Mesenteric fat pad (tissue), 1 donor: ENCODE measurements around the gene PTPRN2. TPM values are rescaled to one million over a fixed set of nuclear protein-coding genes. Genes with fewer than 3 reads are reported as not detected.

ENCODE experiments used
- DNase-seq: peaks from one replicate; pipeline ENCODE4 v3.0.0-alpha.2; 2020; ENCODE audit warnings: low spot score
- total RNA-seq: library from RNA; stranded (reverse); fragmentation: NEBNext Ultra II Directional; extraction: Animal tissue kit (Norgen Biotek cat#: 25700); gene quantifications from one replicate; pipeline ENCODE4 v1.2.1, GENCODE V29; 2021
- donor health status: DM: yes; HTN: yes; CAD: no.

PTPRN2 gene
- total RNA-seq, 1 donor from 2014 or later = 2.6 TPM

DNA sequence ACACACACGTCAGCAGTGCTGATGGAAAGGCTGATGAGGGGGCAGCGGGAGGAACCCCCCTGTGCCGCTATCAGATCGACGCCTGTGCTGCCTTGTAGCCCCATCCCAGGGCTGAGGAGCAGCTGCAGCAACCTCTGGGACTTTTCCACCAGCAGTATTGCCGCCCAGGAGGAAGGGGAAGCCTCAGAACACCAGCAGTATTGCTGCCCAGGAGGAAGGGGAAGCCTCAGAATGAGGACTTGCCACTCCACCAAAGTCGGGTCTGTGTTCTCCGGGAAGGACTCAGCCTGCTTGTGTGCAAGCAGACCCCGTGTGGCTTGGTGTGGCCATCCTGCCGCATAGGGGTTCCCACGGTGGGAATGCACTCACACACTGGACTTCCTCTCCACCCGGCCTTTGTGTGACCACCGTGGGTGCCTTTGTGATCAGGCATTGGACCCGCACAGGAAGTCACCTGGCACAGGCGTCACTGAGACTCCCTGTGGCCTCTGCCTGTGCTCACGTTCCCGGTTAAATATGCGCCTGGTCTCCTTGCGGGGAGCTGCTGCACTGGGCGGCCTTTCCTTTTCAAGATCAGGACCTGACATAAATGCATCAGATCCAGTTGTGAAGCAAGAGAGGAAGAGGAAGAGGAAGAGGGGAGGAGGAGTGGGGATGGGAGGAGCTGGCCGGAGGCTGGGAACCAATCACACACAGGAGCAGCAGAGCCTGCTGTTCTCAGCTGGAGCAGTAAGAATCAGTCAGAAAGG lies 1002.3 kb downstream of the PTPRN2 start:
- DNase-seq = no peak

DNA sequence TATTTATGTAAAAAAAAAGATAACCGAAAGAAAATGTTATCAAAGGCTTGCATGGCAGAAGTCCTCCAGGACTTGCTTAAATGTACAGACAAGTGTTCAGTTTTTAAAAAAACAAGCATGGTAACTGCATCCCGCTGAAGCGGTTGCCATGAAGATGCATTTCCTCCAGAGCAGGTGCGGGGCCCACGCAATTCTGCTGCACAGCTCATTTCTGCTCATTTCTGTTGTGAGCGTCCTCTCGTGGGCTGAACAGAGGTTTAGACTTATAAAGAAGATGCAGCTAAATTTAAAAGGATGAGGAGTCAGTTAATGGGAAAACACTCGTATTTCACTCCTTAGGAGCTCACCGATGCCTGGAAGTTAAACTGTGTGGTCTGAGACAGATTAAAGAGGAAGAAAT lies 1003.2 kb downstream of the PTPRN2 start:
- no peak for DNase-seq

- no peak for DNase-seq
Measured at GRCh38 chr7:157581740-157582139, 1005.9 kb downstream of the PTPRN2 start.

- DNase-seq = no peak
Measured at GRCh38 chr7:157580324-157580723, 1007.3 kb downstream of the PTPRN2 start.

GRCh38 chr7:157579425-157579824 lies 1008.2 kb downstream of the PTPRN2 start:
- DNase-seq = no peak

- DNase-seq = no peak
Measured at GRCh38 chr7:157577796-157578339, 1009.8 kb downstream of the PTPRN2 start.

DNA sequence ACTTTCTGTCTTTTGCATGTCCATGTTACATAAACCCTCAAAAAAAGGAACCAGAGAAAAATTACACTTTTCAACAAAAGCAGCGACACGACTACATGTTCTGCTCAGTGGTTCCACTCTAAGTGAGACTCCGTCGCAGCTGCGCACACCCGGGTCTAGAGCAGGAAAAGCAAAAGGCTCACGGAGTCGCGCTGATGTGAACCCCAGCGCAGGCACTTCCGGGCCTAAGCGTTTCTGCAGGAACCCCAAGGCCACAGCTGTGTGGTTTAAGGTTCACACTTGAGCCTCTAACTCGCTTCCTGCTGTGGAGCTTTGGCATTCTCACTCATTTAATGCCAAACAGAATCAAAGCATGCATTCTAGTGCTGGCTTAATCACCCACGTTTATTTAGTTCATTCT lies 1010.6 kb downstream of the PTPRN2 start:
- no peak for DNase-seq

DNA sequence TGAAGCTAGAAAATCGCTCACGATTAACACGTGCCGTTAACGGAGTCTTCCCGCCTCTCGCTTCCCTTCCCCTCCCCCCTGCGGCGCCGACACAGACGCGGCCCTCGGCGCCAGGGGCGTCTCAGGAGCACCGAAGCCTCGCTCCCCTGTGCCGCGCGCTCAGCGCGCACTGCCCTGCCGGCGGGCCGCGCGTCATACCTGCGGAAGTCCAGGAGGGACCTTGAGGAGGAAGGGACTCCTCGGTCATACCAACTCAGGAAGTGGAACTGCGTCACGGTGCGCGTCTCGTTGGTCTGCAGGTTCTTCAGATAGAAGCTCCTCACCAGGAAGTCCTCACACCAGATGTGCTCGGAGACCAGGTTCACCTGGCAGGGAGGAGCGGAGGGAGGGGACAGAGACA lies 1011.2 kb downstream of the PTPRN2 start:
- DNase-seq = no peak

GRCh38 chr7:157575777-157576176 lies 1011.8 kb downstream of the PTPRN2 start:
- DNase-seq = no peak

DNA sequence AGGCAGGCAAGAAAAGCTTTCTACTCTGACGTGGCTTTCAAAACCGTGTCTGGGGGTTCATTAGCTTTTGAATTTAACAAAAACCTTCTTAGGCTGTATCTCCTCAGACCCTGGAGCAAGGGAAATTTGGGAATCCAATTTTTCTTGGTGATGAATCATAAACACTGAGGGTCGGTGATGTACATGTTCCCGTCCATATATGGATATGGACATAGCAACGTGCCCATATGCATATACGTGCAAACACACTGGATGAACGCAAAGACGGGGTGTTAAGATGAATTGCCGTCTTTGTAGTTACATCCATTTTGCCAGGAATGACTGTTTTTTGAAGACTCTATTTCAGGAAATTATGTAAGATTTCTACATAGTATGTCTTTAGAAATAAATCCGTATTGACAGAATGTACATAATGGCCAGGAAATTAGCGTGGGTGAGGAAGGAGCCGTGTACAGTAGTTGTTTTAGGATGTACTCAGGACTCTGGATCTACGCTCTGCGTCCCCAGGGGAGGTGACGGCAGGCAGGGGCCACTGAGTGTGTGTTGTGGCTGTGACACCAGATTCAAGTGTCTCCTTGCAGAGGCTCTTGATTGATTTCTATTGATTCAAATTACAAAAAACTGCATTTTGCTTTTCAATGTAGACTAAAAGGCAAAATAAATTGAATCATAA lies 1012.6 kb downstream of the PTPRN2 start:
- no peak for DNase-seq

DNA sequence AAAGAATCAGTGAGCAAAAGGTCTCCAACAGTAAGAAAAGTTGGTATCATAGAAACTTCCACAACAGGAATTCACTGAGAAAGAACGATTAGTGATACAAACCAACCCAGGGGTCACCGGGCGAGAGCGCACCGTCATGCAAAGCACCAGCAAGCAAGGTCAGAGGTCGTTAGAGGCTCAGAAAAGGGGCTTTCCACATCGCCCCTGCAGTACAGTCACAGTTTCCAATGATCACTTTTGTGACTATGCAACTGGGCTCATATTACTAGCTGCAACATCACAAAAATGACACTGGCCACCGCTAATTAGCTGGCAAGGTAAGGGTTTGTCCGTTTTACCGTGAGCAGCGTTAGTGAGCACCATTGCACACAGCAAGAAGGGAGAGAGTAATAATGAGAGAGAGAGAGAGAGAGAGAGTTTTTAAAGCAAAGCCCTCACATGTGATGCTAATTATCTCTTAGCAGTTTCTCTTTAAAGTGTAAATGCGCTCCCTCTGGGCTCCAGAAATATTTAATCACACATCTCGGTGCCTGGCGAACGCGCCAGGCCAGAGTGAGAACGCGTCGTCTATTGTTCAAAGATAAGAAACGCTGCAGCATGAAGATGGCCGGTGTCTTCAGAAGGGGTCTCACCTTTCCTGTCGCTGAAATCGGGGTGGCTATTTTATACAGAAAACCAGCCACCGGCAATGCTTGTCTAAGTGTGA lies 1013.4 kb downstream of the PTPRN2 start:
- no peak for DNase-seq

GRCh38 chr7:157573244-157573643 lies 1014.4 kb downstream of the PTPRN2 start:
- no peak for DNase-seq

DNA sequence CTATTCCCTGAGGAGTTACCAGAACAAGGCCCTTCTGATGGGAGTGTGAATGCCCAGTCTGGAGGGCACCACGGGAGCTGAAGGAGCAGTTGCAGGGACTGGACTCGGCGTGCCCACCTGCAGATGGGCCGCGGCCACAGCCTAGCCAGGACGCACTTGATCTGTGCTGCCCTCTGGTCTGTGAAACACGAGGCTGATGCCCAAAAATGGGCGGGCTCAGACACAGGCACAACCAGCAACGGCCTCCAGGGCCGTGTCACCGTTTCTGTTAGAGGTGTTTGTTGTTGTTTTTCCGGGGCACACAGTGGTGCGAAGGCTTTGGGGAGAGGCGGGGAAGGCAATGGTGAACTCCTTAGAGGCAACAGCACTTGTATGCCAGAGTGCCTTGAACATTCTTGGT lies 1015.0 kb downstream of the PTPRN2 start:
- DNase-seq = no peak

- DNase-seq = no peak
Measured at GRCh38 chr7:157570531-157571200, 1017.0 kb downstream of the PTPRN2 start.

- no peak for DNase-seq
Measured at GRCh38 chr7:157569967-157570366, 1017.7 kb downstream of the PTPRN2 start.

GRCh38 chr7:157568770-157569584 lies 1018.6 kb downstream of the PTPRN2 start:
- no peak for DNase-seq

DNA sequence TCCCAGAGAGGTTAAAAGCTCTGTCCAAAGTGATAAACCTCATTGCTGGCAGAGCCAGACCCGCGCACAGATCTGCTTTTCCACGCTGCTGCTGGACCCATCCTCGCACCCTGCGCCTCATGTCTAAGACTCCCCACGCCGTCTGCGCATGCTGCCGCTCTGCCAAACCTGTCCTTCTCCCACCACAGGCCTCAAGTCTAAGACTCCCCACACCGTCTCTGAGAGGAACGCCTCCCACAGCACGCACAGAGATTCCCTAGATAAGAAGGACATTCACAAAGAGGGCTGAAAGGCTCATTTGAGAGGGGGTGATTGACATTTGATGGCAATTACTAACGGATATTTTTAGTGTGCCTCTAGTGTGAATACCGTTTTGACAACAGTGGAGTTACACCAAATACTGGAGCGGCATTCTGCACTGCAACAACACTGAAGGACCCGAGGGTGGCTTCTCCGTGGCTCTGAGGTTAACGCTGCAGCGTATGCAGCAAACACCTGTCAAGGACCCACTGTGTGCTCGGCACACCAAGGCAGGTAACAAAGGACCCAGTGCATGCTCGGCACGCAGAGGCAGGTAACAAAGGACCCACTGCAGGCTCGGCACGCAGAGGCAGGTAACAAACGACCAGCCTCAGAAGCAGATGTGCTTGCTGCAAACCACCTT lies 1019.4 kb downstream of the PTPRN2 start:
- DNase-seq = no peak

DNA sequence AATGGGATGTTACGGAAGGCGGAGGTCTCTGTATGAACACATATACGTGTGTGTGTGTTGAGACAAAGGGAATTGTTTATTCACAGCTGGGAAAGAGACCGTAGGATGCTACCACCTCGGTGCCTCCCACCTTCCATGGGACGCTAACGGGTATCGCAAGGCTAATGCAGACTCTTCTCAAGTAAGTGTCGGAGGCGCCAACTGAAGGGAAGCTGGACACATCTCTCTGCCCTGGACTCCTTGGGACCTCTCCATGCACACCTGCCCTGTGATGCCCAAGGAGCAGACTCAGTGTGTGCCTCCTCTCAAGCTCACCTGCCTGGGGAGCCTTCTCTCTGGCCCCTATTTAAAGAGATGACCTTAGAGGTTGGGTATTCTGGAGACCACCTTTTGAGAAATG lies 1020.0 kb downstream of the PTPRN2 start:
- no peak for DNase-seq

GRCh38 chr7:157566631-157567006 lies 1021.0 kb downstream of the PTPRN2 start:
- no peak for DNase-seq

- no peak for DNase-seq
Measured at GRCh38 chr7:157565981-157566630, 1021.5 kb downstream of the PTPRN2 start.
